SK-N-MC (cell line): ENCODE results near the gene ATXN10.

Experiments used
- DNase-seq: peaks from one replicate; pipeline ENCODE4 v3.0.0-alpha.2; 2011; ENCODE audit warnings: low read depth, low spot score
- H3K27ac ChIP-seq: fragments of 200-600 bp; sonication (generic); 2 replicates; pipeline ENCODE4 v1.5.1; 2016; ENCODE audit warnings: mixed run types
- H3K36me3 ChIP-seq: fragments of 200-600 bp; sonication (generic); 2 replicates; pipeline ENCODE4 v1.6.1; 2017; ENCODE audit warnings: antibody characterized with exemption, low read length, mixed read lengths; ENCODE audit not compliant: insufficient read depth
- H3K4me3 ChIP-seq: fragments of 200-600 bp; sonication (generic); 2 replicates; pipeline ENCODE4 v1.5.1; 2016
- H3K9ac ChIP-seq: fragments of 200-600 bp; sonication (generic); 2 replicates; pipeline ENCODE4 v1.8.0; 2017; ENCODE audit warnings: mixed run types, mixed read lengths; ENCODE audit not compliant: insufficient read length
- H3K9me3 ChIP-seq: fragments of 200-600 bp; sonication (generic); 2 replicates; pipeline ENCODE4 v1.6.1; 2017; ENCODE audit warnings: low read depth, mild to moderate bottlenecking, antibody characterized with exemption, low read length, moderate library complexity, mixed read lengths
- EZH2 ChIP-seq: fragments of 200-600 bp; sonication (generic); IDR thresholded peaks from one replicate; pipeline ENCODE4 v1.6.1; 2017; ENCODE audit warnings: antibody characterized with exemption
- FOXP2 ChIP-seq: optimal IDR thresholded peaks from 2 replicates; pipeline ENCODE3; 2011; ENCODE audit warnings: mild to moderate bottlenecking, moderate library complexity; ENCODE audit not compliant: insufficient read depth; ENCODE audit errors: extremely low read length, control extremely low read depth
- POLR2AphosphoS5 ChIP-seq: IDR thresholded peaks from 2 replicates; pipeline ENCODE4 v1.6.1; 2012; ENCODE audit warnings: mild to moderate bottlenecking, low read depth, low read length, borderline replicate concordance

Gene ATXN10

DNA sequence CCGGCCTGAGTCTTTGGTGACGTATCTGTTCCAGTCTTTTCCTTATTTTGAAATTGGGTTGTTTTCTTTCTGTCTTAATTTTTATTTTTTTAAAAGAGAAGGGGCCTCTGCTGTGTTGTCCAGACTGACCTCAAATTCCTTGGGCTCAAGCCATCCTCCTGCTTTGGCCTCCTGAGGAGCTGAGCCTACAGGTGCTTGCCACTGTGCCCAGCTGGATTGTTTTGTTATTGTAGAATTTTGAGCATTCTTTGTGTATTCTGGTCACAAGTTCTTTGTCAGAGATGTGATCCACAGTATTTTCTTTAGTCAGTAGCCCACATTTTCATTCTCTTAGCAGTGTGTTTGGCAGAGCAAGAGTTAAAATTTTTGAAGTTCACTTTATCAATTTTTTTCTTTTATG lies 100.1 kb downstream of the ATXN10 start:
- Histone ChIP-seq H3K36me3 (peaks cover 45% of the 10 kb centered on the region), H3K27ac (no peak overlapping the region), H3K4me3 (no peak overlapping the region), H3K9me3 (no peaks in the 10 kb centered on the region), H3K9ac (no peak overlapping the region)
- no peak for TF ChIP-seq FOXP2
- no peak for DNase-seq

DNA sequence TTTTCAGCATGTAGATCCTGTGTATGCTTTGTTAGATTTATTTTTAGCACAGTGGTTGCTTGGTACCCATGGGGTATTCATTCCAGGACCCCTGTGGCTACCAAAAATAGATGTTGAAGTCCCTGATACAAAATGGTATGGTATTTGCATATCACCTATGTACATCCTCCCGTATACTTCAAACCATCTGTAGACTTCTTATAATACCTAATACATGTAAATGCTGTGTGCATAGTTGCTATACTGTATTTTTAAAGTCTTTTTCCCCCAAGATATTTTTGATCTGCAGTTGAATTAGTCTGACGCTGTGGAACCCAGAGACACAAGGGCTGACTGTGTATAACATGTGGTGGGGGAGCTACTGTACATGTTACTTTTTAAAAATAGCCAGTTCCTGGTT lies 101.1 kb downstream of the ATXN10 start:
- Histone ChIP-seq H3K36me3 (peaks cover 44% of the 10 kb centered on the region), H3K9ac (no peak overlapping the region), H3K9me3 (no peaks in the 10 kb centered on the region), H3K4me3 (no peak overlapping the region), H3K27ac (no peak overlapping the region)
- no peak for DNase-seq
- no peak for TF ChIP-seq FOXP2
- TF ChIP-seq POLR2AphosphoS5, result no peak
- TF ChIP-seq EZH2, result no peak

DNA sequence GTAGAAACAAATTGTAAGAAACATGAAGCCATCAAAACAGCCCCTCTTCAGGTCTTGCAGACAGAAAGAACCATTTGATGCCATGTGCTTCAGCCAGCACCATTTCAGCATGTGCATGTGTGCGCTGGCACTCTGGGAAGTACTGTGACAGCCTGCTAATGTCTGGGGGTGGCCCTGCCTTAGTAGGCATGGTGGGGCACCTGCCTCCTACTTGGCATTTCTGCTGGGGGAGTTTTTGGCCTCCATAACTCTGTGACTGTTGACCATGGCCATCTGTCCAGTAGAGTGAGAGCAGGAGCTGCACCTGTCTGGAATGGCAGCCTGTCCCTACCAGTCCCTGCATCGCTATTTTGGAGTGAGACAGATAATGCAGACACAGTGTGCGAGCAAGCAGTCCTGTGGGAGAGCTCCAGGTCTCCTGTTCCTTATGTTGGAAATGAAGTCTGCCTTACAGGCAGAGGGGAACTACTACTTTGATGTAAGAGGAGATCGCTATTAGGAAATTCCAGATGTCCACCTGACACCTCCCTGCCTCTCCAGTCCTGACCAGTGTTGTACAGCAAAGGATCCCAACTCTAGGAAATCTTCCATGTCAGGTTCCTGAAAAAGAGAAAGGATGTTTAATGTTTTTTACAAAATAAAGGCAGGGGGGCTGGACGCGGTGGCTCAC lies 102.5 kb downstream of the ATXN10 start:
- TF ChIP-seq EZH2, result no peak
- DNase-seq, result no peak
- Histone ChIP-seq H3K4me3 (no peak overlapping the region), H3K9ac (no peak overlapping the region), H3K36me3 (peaks cover 34% of the 10 kb centered on the region), H3K9me3 (no peaks in the 10 kb centered on the region), H3K27ac (no peak overlapping the region)

DNA sequence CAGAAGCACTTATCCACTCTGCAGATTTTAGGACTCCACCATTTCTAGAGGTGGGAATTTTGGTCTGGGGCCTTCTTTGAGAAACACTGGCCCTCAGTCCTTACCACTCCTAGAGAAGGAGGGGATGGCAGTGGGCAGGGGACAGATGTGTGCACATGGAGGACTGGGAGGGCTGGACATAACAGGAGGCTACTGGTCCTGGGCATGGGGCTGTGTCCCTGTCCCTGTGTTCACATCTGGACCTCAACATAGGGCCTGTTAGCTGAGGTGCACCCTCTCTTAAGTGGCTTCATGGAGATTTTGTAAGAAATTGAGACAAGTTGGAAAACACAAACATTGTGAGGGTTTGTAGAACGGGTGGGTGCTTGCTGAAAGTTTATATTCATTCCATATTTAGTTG lies 103.4 kb downstream of the ATXN10 start:
- no peak overlapping the region for H3K27ac ChIP-seq

DNA sequence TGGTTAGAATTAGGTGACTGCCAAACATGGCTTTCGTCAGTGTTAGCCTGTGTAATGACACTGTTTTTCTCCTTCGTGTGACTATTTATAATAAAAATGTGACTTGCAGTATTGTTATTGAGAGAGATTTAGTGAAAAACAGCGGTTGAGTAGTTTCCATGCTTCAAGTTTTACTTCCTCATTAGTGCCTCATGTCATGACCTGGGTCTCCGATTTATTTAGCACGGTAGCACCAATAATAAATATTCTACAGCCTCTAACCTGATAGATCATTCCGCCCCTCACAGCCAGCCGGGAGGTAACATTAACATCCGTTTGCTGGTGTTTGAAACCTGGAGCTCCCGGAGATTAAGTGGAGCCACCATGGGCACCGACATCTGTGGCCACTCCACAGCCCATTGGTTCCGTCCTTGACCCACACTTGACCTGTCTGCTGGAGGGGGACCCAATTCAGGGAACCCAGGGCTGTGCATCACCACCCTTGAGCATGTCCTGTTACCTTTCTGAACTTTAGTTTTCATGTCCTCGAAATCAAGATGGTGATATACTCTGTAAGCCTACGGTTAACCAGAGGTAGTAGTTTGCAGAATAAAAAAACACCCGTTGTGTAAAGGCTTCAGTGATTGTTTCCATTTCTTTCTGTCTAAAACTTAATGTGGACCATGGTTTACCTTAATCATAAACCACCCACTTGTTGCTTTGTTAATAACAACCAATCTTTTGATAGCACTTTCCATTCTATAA lies 104.1 kb downstream of the ATXN10 start:
- Histone ChIP-seq H3K27ac (no peak overlapping the region), H3K36me3 (peaks cover 19% of the 10 kb centered on the region), H3K9ac (no peak overlapping the region), H3K9me3 (no peaks in the 10 kb centered on the region), H3K4me3 (no peak overlapping the region)
- DNase-seq, result no peak
- TF ChIP-seq POLR2AphosphoS5, result no peak
- no peak for TF ChIP-seq FOXP2
- TF ChIP-seq EZH2, result no peak

More for the DNA sequence above, 103.4 kb downstream of the ATXN10 start:
- peaks cover 26% of the 10 kb centered on the region for H3K36me3 ChIP-seq
- H3K9ac ChIP-seq, result no peak overlapping the region
- no peaks in the 10 kb centered on the region for H3K9me3 ChIP-seq
- TF ChIP-seq FOXP2, result no peak
- no peak for TF ChIP-seq POLR2AphosphoS5
- no peak for TF ChIP-seq EZH2
- no peak overlapping the region for H3K4me3 ChIP-seq
- no peak for DNase-seq

DNA sequence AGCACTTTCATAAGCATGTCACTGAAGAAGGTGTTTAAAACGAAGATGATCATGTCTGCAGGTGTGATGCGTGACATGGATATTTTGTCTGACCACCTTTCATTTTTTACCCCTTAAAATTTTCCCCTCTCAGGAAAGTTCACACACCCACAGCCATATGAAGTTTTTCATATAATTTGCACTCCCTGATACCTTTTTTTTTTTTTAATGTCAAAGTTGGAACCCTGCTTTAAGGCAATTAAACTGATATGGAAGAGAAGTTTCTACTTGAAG lies 104.6 kb downstream of the ATXN10 start:
- Histone ChIP-seq H3K9me3 (no peaks in the 10 kb centered on the region), H3K9ac (no peak overlapping the region), H3K36me3 (peaks cover 14% of the 10 kb centered on the region; the same call in 1 of the 2 replicates), H3K27ac (no peak overlapping the region), H3K4me3 (no peak overlapping the region)
- TF ChIP-seq POLR2AphosphoS5 (no peak), FOXP2 (no peak), EZH2 (no peak)
- no peak for DNase-seq

DNA sequence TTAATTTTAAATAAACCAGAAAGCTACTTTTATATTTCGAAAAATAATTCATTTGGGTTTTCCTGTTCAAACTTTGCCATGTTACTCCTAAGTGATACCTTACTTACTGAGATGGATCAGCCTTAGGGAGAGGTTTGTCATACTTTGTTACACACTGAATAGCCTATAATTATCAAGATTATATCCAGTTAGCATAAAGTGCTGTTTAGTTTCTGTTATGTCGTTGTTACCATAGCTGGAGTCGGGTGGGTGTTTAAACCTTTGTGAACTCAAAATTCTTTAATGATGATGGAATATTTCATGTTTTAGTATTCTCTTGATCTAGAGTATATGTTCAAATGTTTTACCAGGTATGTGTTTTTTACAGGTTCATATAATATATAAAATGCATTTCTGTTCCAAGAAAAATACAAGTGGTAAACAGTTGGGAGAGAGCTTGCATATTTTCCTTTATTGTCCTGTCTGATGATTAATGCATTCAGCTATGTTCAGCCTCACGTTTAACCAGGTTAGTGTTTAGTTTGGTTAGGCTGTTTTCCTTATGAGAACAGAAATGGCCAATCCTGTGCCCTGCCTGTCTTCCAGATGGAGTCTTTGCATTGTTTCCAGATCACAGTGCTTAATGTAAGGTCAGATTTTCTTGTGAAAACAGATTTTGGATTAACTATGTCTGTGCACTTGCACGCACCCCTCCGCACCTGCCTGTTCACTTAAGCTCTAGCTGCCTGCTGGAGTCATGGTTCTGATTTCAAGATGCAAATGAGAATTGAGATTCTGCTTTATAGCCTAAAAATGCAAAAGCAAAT lies 105.6 kb downstream of the ATXN10 start:
- no peak overlapping the region for H3K4me3 ChIP-seq
- H3K27ac ChIP-seq, result no peak overlapping the region

DNA sequence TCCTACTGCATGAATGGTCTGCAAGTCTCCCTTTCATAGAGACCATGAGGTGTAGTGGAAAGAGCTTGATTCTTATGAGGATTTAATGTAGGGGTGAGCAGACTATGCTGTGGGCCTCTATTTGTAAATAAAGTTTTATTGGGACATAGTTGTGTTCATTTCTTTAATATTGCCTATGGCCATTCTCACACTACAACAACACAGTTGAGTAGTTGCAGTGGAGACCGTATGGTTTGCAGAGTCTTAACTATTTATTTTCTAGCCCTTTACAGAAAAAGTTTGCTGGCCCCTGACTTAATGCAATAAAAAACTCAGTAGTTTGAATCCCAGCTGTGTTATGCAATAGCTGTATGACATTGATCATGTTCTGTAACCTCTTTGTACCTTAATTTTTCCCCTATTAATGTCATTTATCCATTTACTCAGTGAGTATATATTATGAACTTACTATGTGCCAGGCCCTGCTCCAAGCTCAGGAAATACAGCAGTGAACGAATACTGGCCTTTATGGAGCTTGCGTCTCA lies 106.3 kb downstream of the ATXN10 start:
- DNase-seq, result no peak
- no peak overlapping the region for H3K27ac ChIP-seq

More for the DNA sequence above, 105.6 kb downstream of the ATXN10 start:
- DNase-seq, result no peak
- TF ChIP-seq POLR2AphosphoS5 (no peak), FOXP2 (no peak), EZH2 (no peak)
- Histone ChIP-seq H3K36me3 (peaks cover 8% of the 10 kb centered on the region; the same call in 1 of the 2 replicates), H3K9ac (no peak overlapping the region), H3K9me3 (no peaks in the 10 kb centered on the region)

More for the DNA sequence above, 106.3 kb downstream of the ATXN10 start:
- H3K9ac ChIP-seq, result no peak overlapping the region
- H3K4me3 ChIP-seq, result no peak overlapping the region
- no peak for TF ChIP-seq FOXP2
- no peak for TF ChIP-seq EZH2
- peaks cover 8% of the 10 kb centered on the region; the same call in 1 of the 2 replicates for H3K36me3 ChIP-seq
- no peaks in the 10 kb centered on the region for H3K9me3 ChIP-seq
